Kidney epithelial cell (primary cell): ENCODE data around the gene SMPD1. TPM values are rescaled to one million over a fixed set of nuclear protein-coding genes. Genes with fewer than 3 reads are reported as not detected.
A peak's percentile ranks its signal among the peaks of the same experiment; 100 is the strongest.

ENCODE experiments used
- DNase-seq: peaks from one replicate; pipeline ENCODE4 v3.0.0-alpha.2; 2010; ENCODE audit warnings: low read depth
- H3K27me3 ChIP-seq: 2 replicates; pipeline ENCODE4 v1.6.0; 2011; ENCODE audit warnings: low read length; ENCODE audit not compliant: control insufficient read depth, insufficient read depth
- H3K36me3 ChIP-seq: 2 replicates; pipeline ENCODE4 v1.5.1; 2011; ENCODE audit warnings: low read length; ENCODE audit not compliant: control insufficient read depth, insufficient read depth
- H3K4me3 ChIP-seq: 2 replicates; pipeline ENCODE4 v1.5.1; 2011; ENCODE audit warnings: low read depth, mild to moderate bottlenecking, control low read depth, low read length
- total RNA-seq: library from RNA; depleted of rRNA; stranded (reverse); fragments of >200 nt; gene quantifications from 2 replicates; pipeline ENCODE4 v1.2.3, GENCODE V29; 2015
- TF ChIP-seq, protein P1 (sequence below): IDR thresholded peaks from 2 replicates; pipeline ENCODE4 v1.5.1; 2011; ENCODE audit warnings: mild to moderate bottlenecking, moderate library complexity, low read length, control low read depth, inconsistent platforms; ENCODE audit not compliant: insufficient read depth, poor library complexity, severe bottlenecking

Gene SMPD1
- total RNA-seq, 1 donor from 2014 or later, result 25.7 TPM

GRCh38 chr11:6411594-6412031, 21.3 kb downstream of the SMPD1 start:
- DNase-seq, result no peak
- Histone ChIP-seq H3K27me3 (no peaks in the 10 kb centered on the region), H3K36me3 (no peaks in the 10 kb centered on the region), H3K4me3 (no peak overlapping the region)
- TF ChIP-seq, protein P1, sequence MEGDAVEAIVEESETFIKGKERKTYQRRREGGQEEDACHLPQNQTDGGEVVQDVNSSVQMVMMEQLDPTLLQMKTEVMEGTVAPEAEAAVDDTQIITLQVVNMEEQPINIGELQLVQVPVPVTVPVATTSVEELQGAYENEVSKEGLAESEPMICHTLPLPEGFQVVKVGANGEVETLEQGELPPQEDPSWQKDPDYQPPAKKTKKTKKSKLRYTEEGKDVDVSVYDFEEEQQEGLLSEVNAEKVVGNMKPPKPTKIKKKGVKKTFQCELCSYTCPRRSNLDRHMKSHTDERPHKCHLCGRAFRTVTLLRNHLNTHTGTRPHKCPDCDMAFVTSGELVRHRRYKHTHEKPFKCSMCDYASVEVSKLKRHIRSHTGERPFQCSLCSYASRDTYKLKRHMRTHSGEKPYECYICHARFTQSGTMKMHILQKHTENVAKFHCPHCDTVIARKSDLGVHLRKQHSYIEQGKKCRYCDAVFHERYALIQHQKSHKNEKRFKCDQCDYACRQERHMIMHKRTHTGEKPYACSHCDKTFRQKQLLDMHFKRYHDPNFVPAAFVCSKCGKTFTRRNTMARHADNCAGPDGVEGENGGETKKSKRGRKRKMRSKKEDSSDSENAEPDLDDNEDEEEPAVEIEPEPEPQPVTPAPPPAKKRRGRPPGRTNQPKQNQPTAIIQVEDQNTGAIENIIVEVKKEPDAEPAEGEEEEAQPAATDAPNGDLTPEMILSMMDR, result no peak

DNA sequence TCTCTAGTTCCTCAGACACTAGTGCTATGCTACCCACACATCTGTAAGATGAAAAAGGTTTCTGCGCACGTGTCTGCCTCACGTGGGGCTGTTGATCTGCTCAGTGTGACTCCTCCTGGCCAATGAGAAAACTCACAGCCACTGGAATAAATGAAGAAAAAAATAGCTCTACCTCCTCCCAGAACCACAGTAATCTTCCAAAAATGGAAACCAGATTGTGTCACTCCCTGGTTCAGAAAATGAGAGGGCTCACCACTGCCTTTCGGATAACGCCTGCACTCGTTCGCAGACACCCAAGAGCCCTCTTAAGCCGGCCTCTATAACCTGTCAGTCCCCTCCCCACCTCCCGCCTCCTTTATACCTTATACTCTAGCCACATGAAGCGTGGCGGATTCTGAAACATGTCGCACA, 23.5 kb downstream of the SMPD1 start:
- no peak overlapping the region for H3K4me3 ChIP-seq
- no peaks in the 10 kb centered on the region for H3K36me3 ChIP-seq
- no peaks in the 10 kb centered on the region for H3K27me3 ChIP-seq
- TF ChIP-seq, protein P1, result no peak
- no peak for DNase-seq

DNA sequence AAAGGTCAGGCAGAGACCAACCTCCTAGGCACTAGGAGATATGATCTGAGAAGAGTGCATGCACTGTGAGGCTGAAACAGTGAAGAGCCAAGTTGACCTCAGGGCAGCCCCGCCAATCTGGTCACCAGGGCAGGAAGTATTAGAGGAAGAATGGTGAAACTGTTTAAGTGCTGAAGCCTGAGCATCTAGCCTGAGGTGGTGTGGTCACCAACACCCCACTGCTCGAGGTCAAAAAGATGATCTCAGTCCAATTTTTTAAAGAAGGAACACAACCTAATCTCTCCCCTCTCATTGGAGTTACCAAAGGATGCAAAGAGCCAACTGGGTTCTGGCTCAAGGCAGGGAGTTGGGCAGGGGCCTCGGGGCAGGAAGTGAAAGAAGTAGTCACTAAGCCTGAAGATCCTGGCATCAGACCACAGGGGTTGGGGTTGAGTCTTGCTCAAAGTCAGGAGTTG, 24.6 kb downstream of the SMPD1 start:
- TF ChIP-seq, protein P1, result no peak
- DNase-seq, result no peak
- H3K36me3 ChIP-seq, result no peaks in the 10 kb centered on the region
- H3K4me3 ChIP-seq, result no peak overlapping the region
- H3K27me3 ChIP-seq, result no peaks in the 10 kb centered on the region

GRCh38 chr11:6415797-6416196, 25.5 kb downstream of the SMPD1 start:
- DNase-seq, result no peak
- Histone ChIP-seq H3K4me3 (no peak overlapping the region), H3K36me3 (no peaks in the 10 kb centered on the region), H3K27me3 (no peaks in the 10 kb centered on the region)
- TF ChIP-seq, protein P1, result no peak

DNA sequence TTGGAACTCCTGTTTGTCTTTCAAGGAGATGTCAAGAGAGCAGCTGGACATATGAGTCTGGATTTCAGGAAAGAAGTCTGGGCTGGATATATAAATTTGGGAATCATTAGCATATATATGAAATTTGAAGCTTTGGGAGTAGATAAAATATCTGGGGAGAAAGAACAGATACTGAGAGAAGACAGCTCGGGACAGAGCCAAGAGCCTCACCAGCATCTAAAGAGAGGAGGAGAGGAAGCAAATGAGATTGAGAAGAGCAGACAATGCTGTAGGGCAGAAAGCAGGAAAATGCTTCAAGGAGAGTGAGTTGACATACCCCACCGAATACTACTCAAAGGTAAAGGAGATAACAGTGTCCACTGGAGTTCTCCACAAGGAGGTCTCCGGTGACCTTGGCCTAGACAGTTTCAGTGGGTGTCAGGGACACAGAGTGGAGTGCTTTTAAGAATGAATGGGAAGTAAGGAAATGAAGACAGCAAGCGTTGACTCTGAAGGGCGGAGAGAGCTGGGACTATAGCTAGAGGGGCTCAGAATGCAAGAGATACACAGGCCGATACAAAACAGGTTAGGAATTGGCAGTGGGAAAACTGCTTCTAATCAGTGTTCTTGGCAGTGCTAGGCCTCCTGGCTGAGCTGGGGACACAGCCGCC, 27.8 kb downstream of the SMPD1 start:
- TF ChIP-seq, protein P1, result no peak
- DNase-seq, result no peak
- peak overlapping the region; percentile 75 for H3K4me3 ChIP-seq
- H3K27me3 ChIP-seq, result peaks cover 3% of the 10 kb centered on the region
- no peaks in the 10 kb centered on the region for H3K36me3 ChIP-seq

- TF ChIP-seq, protein P1, result no peak
- no peaks in the 10 kb centered on the region for H3K36me3 ChIP-seq
- H3K27me3 ChIP-seq, result peaks cover 5% of the 10 kb centered on the region
- H3K4me3 ChIP-seq, result peak overlapping the region; percentile 75
- no peak for DNase-seq
Measured at GRCh38 chr11:6418557-6419008, 28.3 kb downstream of the SMPD1 start.
